ENCODE measurements around the gene CALD1. TPM values are rescaled to one million over a fixed set of nuclear protein-coding genes. Genes with fewer than 3 reads are reported as not detected.
A peak's percentile ranks its signal among the peaks of the same experiment; 100 is the strongest.

The CALD1 gene
- total RNA-seq, 2 experiments from 2014 or later = 0.33 TPM; not detected in 1

DNA sequence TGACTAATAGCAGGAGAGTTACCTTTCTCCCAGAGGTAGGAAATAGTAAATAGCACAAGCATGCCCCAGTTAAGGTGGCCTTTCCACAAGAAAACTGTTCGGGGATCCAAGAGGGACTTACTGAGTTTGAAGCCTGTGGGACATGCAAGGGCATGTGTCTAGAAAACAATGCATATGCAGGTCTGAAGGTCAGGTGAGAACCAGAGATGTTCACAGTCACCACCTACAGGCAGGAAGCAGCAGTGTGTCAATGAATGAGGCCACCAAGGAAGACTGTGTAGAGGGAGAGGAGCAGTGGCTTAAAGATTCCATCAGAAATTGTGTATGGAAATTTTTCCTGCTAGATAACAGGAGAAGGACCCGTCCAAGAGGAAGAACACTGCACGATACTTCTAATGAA, 66.0 kb downstream of the CALD1 start:
- no peaks in the 10 kb centered on the region for H3K4me1 Mint-ChIP-seq (ENCODE audit: low read depth)

GRCh38 chr7:134847851-134848588, 68.6 kb downstream of the CALD1 start:
- Mint-ChIP-seq H3K27ac (no peak overlapping the region), H3K4me3 (no peak overlapping the region), H3K27me3 (no peaks in the 10 kb centered on the region), H3K4me1 (ENCODE audit: low read depth) (peaks cover 5% of the 10 kb centered on the region), H3K36me3 (ENCODE audit: low read depth) (no peaks in the 10 kb centered on the region), H3K9me3 (peaks cover 2% of the 10 kb centered on the region)
- H3K4me3 ChIP-seq (ENCODE audit: low read length) = no peak overlapping the region
- ChIA-PET CTCF (no interaction called here), POLR2A (interaction anchor here (1.9 kb wide), 1 partner anchor 17 kb away, joined by 6 read pairs; no protein-coding TSS in a partner anchor)
- intact Hi-C loops (cut with DNase I, micrococcal nuclease) = loop anchor here in 1 of 2 experiments (5.0 kb wide), 1 partner anchor 216 kb away; no protein-coding TSS in a partner anchor
- no peaks in the 10 kb centered on the region for H3K27me3 ChIP-seq (ENCODE audit: control insufficient read depth in 1 of 2, insufficient read depth in 2 of 2, low read length in 2 of 2)
- H3K9me3 ChIP-seq (ENCODE audit: control insufficient read depth in 1 of 2, insufficient read depth in 1 of 2, low read length in 2 of 2) = no peaks in the 10 kb centered on the region
- no peak for TF ChIP-seq CTCF (IDR thresholded peaks at IDR 0.05)
- DNase-seq (no peak), ATAC-seq (ENCODE audit: poor library complexity) (no peak)
- H3K36me3 ChIP-seq (ENCODE audit: insufficient read depth, low read length) = no peaks in the 10 kb centered on the region
- no peaks in the 10 kb centered on the region for H3K4me1 ChIP-seq (ENCODE audit: insufficient read depth, low read length)
- no peak overlapping the region for H3K27ac ChIP-seq (ENCODE audit: low read depth in 1 of 2, low read length in 2 of 2)

More for the DNA sequence above, 66.0 kb downstream of the CALD1 start:
- Histone ChIP-seq H3K27me3 (ENCODE audit: control insufficient read depth in 1 of 2, insufficient read depth in 2 of 2, low read length in 2 of 2) (no peaks in the 10 kb centered on the region), H3K36me3 (ENCODE audit: insufficient read depth, low read length) (no peaks in the 10 kb centered on the region), H3K9me3 (ENCODE audit: control insufficient read depth in 1 of 2, insufficient read depth in 1 of 2, low read length in 2 of 2) (no peaks in the 10 kb centered on the region), H3K4me1 (ENCODE audit: insufficient read depth, low read length) (no peaks in the 10 kb centered on the region), H3K27ac (ENCODE audit: low read depth in 1 of 2, low read length in 2 of 2) (no peak overlapping the region), H3K4me3 (ENCODE audit: low read length) (no peak overlapping the region)
- H3K36me3 Mint-ChIP-seq (ENCODE audit: low read depth) = no peaks in the 10 kb centered on the region
- POLR2A ChIA-PET = interaction anchor here (1.2 kb wide), 1 partner anchor 11 kb away, joined by 3 read pairs; no protein-coding TSS in a partner anchor
- no peaks in the 10 kb centered on the region for H3K27me3 Mint-ChIP-seq
- peak in 2 of 14 experiments; percentile 8 to 11 for DNase-seq
- no peak overlapping the region for H3K27ac Mint-ChIP-seq
- H3K4me3 Mint-ChIP-seq = no peak overlapping the region
- ATAC-seq (ENCODE audit: poor library complexity) = no peak
- intact Hi-C loops (cut with DNase I, micrococcal nuclease) = loop anchor here in 1 of 2 experiments (5.0 kb wide), 1 partner anchor 213 kb away; no protein-coding TSS in a partner anchor
- CTCF ChIA-PET = interaction anchor here (1.6 kb wide), 1 partner anchor 15 kb away, joined by 4 read pairs; no protein-coding TSS in a partner anchor
- H3K9me3 Mint-ChIP-seq = no peaks in the 10 kb centered on the region
- peak; percentile 17 for TF ChIP-seq CTCF (IDR thresholded peaks at IDR 0.05)

- no peaks in the 10 kb centered on the region for H3K27me3 ChIP-seq (ENCODE audit: control insufficient read depth in 1 of 2, insufficient read depth in 2 of 2, low read length in 2 of 2)
- peaks cover 9% of the 10 kb centered on the region for H3K4me1 Mint-ChIP-seq (ENCODE audit: low read depth)
- no peak overlapping the region for H3K27ac ChIP-seq (ENCODE audit: low read depth in 1 of 2, low read length in 2 of 2)
- H3K9me3 Mint-ChIP-seq = peaks cover 2% of the 10 kb centered on the region
- no peak overlapping the region for H3K27ac Mint-ChIP-seq
- CTCF ChIA-PET = no interaction called here
- ATAC-seq (ENCODE audit: poor library complexity) (no peak), DNase-seq (no peak)
- POLR2A ChIA-PET = interaction anchor here (1.5 kb wide), 1 partner anchor 10 kb away, joined by 5 read pairs; no protein-coding TSS in a partner anchor
- no peaks in the 10 kb centered on the region for H3K36me3 ChIP-seq (ENCODE audit: insufficient read depth, low read length)
- no peaks in the 10 kb centered on the region for H3K9me3 ChIP-seq (ENCODE audit: control insufficient read depth in 1 of 2, insufficient read depth in 1 of 2, low read length in 2 of 2)
- H3K4me3 ChIP-seq (ENCODE audit: low read length) = no peak overlapping the region
- intact Hi-C loops (cut with DNase I, micrococcal nuclease) = no loop called here
- H3K4me1 ChIP-seq (ENCODE audit: insufficient read depth, low read length) = peaks cover 6% of the 10 kb centered on the region
- H3K36me3 Mint-ChIP-seq (ENCODE audit: low read depth) = peaks cover 7% of the 10 kb centered on the region
- TF ChIP-seq CTCF (IDR thresholded peaks at IDR 0.05) = no peak
- H3K27me3 Mint-ChIP-seq = no peaks in the 10 kb centered on the region
- no peak overlapping the region for H3K4me3 Mint-ChIP-seq
These were observed 70.6 kb downstream of the CALD1 start for GRCh38 chr7:134850066-134850465.
